A673 (cell line): ENCODE measurements around the gene TSPEAR. TPM values are rescaled to one million over a fixed set of nuclear protein-coding genes. Genes with fewer than 3 reads are reported as not detected.

ENCODE experiments used
- BruUV-seq: library from RNA; stranded (reverse); fragments of 400-500 nt; replicated peaks from 2 replicates; lab custom pipeline; 2021; lab: Mats Ljungman, UMichigan
- CTCF ChIA-PET: fragments of 300-600 bp; sonication (Branson Sonifier 250); formaldehyde crosslinking; loops from one replicate; lab custom pipeline; 2022; ENCODE audit warnings: antibody characterized with exemption; lab: Charles Lee
- POLR2A ChIA-PET: fragments of 300-600 bp; sonication (Branson Sonifier 250); formaldehyde crosslinking; loops from one replicate; lab custom pipeline; 2022; ENCODE audit warnings: antibody characterized with exemption; ENCODE audit not compliant: low non-redundant PET; lab: Charles Lee
- DNase-seq: peaks from one replicate; pipeline ENCODE4 v3.0.0-alpha.2; 2015; ENCODE audit warnings: low spot score
- H3K27ac ChIP-seq: fragments of 200-600 bp; sonication (generic); 2 replicates; pipeline ENCODE4 v1.5.1; 2016; ENCODE audit warnings: mixed run types, low read depth, mild to moderate bottlenecking, mixed read lengths, antibody characterized with exemption, low read length; ENCODE audit not compliant: poor library complexity, severe bottlenecking
- H3K27me3 ChIP-seq: fragments of 200-600 bp; sonication (generic); replicated peaks from 2 replicates; pipeline ENCODE4 v1.6.1; 2017; ENCODE audit warnings: mixed run types, low read depth, mild to moderate bottlenecking, mixed read lengths, antibody characterized with exemption, low read length; ENCODE audit not compliant: insufficient read depth, poor library complexity
- H3K36me3 ChIP-seq: fragments of 200-600 bp; sonication (generic); 2 replicates; pipeline ENCODE4 v1.6.1; 2016; ENCODE audit warnings: mixed run types, mild to moderate bottlenecking, mixed read lengths, antibody characterized with exemption, low read length; ENCODE audit not compliant: insufficient read depth, poor library complexity, severe bottlenecking
- H3K4me1 ChIP-seq: fragments of 200-600 bp; sonication (generic); 2 replicates; pipeline ENCODE4 v1.6.1; 2017; ENCODE audit warnings: mixed run types, mild to moderate bottlenecking, mixed read lengths, antibody characterized with exemption, low read length; ENCODE audit not compliant: insufficient read depth, poor library complexity, severe bottlenecking
- H3K4me3 ChIP-seq: fragments of 200-600 bp; sonication (generic); 2 replicates; pipeline ENCODE4 v1.5.1; 2016; ENCODE audit warnings: low read depth, mixed run types, mild to moderate bottlenecking, mixed read lengths, low read length; ENCODE audit not compliant: poor library complexity, severe bottlenecking
- H3K9me3 ChIP-seq: fragments of 200-600 bp; sonication (generic); 2 replicates; pipeline ENCODE4 v1.6.1; 2016; ENCODE audit warnings: mixed run types, low read depth, mild to moderate bottlenecking, mixed read lengths, antibody characterized with exemption, low read length; ENCODE audit not compliant: poor library complexity, severe bottlenecking
- CTCF ChIP-seq: fragments of 300-800, 200-600 bp; sonication (generic); conservative IDR thresholded peaks from 2 replicates; pipeline ENCODE4 v1.5.1; 2017; ENCODE audit warnings: low read depth, mild to moderate bottlenecking, antibody characterized with exemption, low read length, moderate library complexity, mixed read lengths
- EZH2 ChIP-seq: fragments of 200-600 bp; sonication (generic); IDR thresholded peaks from 2 replicates; pipeline ENCODE4 v1.6.1; 2017; ENCODE audit warnings: borderline replicate concordance, low read depth, mild to moderate bottlenecking, mixed read lengths, antibody characterized with exemption, low read length; ENCODE audit not compliant: poor library complexity, severe bottlenecking
- intact Hi-C: fragments of 100-400 bp; cut with micrococcal nuclease; formaldehyde crosslinking; loops from one replicate; pipeline ENCODE4 v1.10.0; 2022; ENCODE audit not compliant: unreplicated experiment
- total RNA-seq: library from RNA; stranded (reverse); gene quantifications from 2 replicates; pipeline ENCODE4 v1.2.3, GENCODE V29; 2021

Gene TSPEAR
- total RNA-seq, 1 experiment from 2014 or later, result 8.3 TPM

- no peaks in the 10 kb centered on the region for H3K27me3 ChIP-seq
- TF ChIP-seq CTCF, result no peak
- BruUV-seq, result no TSS peak
- H3K27ac ChIP-seq, result no peak overlapping the region
- ChIA-PET CTCF (no interaction called here), POLR2A (no interaction called here)
- no peak for DNase-seq
- intact Hi-C loops, result no loop called here
- H3K36me3 ChIP-seq, result no peaks in the 10 kb centered on the region
- no peaks in the 10 kb centered on the region for H3K4me1 ChIP-seq
- H3K4me3 ChIP-seq, result no peak overlapping the region
- peaks cover 12% of the 10 kb centered on the region for H3K9me3 ChIP-seq
Measured at GRCh38 chr21:44496564-44497550, 214.5 kb downstream of the TSPEAR start.

- no peaks in the 10 kb centered on the region for H3K36me3 ChIP-seq
- H3K9me3 ChIP-seq, result peaks cover 12% of the 10 kb centered on the region
- TF ChIP-seq CTCF, result no peak
- no peak for TF ChIP-seq EZH2
- no peak overlapping the region for H3K4me3 ChIP-seq
- H3K27ac ChIP-seq, result no peak overlapping the region
- intact Hi-C loops, result no loop called here
- no peaks in the 10 kb centered on the region for H3K27me3 ChIP-seq
- H3K4me1 ChIP-seq, result no peaks in the 10 kb centered on the region
- POLR2A ChIA-PET, result no interaction called here
- CTCF ChIA-PET, result no interaction called here
- no TSS peak for BruUV-seq
- no peak for DNase-seq
Measured at GRCh38 chr21:44495611-44496563, 215.5 kb downstream of the TSPEAR start.

GRCh38 chr21:44494956-44495355 lies 216.4 kb downstream of the TSPEAR start:
- H3K27ac ChIP-seq, result no peak overlapping the region
- ChIA-PET POLR2A (no interaction called here), CTCF (no interaction called here)
- TF ChIP-seq CTCF (no peak), EZH2 (no peak)
- no peak for DNase-seq
- H3K9me3 ChIP-seq, result peaks cover 12% of the 10 kb centered on the region
- H3K27me3 ChIP-seq, result no peaks in the 10 kb centered on the region
- intact Hi-C loops, result no loop called here
- no peak overlapping the region for H3K4me3 ChIP-seq
- no peaks in the 10 kb centered on the region for H3K4me1 ChIP-seq
- no peaks in the 10 kb centered on the region for H3K36me3 ChIP-seq
- no TSS peak for BruUV-seq
